GM18909 (cell line): Measurements from ENCODE around the gene CLPTM1.
A peak's percentile ranks its signal among the peaks of the same experiment; 100 is the strongest.
"Not testable (repeated sequence)": the region's sequence is repeated elsewhere in the genome, so short reads cannot be mapped to it uniquely, and the experiment has no call there.

Experiments used
- ATAC-seq: cut with Tn5 transposase; IDR thresholded peaks from one replicate; pipeline ENCODE4 v1.9.1; 2021; ENCODE audit warnings: mild to moderate bottlenecking; ENCODE audit not compliant: unreplicated experiment, poor library complexity

Gene CLPTM1

DNA sequence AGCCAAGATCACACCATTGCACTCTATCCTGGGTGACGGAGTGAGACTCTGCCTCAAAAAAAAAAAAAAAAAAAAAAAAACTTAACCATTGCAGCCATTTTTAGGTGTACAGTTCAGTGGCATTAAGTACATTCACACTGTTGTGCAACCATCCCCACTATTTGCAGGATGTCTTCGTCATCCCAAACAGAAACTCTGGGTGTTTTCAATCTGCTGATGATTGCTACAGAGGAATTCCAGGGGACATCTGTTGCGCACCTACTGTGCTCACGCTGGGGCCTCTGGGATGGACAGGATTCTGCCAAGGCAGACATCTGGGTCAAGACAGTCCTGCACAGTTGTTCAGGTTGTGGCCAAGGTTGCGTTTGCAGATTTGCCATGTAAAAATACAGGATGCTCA lies 15.5 kb upstream of the CLPTM1 start:
- no peak for ATAC-seq

DNA sequence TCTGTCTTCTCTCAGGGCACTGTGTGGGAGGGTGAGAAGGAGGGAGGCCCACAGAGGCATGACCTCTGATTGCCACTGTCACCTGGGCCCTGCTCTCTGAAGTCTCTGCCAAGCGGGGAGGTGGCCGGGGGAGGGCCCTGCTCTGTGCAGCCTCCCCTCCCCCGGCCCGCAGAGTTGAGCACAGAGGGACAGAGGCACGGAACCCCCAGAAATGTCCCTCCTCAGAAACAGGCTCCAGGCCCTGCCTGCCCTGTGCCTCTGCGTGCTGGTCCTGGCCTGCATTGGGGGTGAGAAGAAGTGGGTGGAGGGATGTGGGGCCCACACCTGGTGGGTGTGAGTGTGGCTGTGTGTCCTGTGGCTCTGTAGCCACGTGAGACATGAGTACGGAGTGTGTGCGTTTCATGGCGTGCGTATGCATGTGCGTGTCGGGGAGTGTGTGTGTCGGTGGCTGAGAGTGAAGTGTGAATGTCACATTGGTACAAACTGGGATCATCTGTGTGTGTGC lies 13.1 kb upstream of the CLPTM1 start, which contains the start of gene APOC4:
TSS of gene APOC4 (plus strand) at position 171 of the 505 bp plus-strand sequence. CDS start at position 212, 41 bp downstream.
- no peak for ATAC-seq

DNA sequence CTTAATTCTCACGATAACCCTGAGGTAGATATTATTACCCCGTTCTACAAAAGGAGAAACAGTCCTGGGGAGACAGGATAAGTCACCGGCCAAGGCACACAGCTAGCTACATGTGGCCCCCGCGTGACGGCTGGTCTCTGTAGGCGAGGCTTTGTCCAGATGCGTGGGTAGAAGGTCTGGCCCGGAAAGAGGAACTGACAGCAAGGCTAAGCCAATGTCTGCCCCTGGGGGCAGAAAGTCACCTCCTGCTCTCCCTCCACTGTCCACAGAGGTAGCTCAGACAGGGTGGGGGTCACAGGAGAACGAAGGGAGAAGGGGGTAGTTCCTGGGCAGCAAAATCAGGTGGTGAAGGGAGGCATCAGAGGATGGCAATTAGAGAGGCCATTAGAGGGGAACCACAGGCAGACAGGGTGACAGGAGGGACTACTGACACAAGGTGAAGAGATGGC lies 11.4 kb upstream of the CLPTM1 start:
- ATAC-seq, result peak; percentile 57

DNA sequence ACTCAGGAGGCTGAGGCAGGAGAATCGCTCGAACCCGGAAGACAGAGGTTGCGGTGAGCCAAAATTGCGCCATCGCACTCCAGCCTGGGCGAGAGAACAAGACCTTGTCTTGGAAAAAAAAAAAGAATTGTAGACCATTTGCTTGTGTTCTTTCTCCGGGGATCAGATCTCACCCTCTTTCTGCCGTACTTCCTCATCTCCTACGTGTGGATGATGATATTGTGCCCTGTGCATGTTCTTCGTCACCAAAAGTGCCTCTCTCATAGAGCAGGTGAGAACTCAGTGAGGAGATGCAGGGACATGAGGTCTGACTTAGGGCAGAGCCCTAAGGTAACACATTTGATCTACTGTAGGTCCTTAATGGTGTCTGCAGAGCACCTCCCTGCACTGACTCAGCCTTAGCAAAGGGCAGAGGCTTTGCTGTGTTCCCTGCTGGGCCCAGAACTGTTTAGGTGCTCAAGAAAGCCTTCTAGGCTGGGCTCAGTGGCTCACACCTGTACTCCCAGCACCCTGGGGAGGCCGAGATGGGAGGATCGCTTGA lies 8.1 kb upstream of the CLPTM1 start:
- ATAC-seq, result no peak

DNA sequence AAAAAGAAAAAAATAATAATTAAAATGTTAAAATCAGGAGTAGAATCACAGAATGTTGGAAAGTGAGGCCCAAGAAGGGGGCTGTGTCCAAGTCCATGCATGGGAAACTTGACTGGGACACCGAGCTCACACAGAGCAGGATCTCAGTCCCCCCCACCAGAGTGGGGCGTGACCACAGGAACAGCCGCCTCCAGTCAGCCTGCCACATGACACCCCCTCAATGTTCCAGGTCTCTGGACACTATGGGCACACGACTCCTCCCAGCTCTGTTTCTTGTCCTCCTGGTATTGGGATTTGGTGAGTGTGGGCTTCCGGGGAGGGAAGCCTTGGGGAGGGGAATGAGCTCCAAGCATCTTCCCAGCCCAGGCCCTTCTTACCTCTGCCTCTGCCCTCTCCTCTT lies 6.9 kb upstream of the CLPTM1 start:
- no peak for ATAC-seq

DNA sequence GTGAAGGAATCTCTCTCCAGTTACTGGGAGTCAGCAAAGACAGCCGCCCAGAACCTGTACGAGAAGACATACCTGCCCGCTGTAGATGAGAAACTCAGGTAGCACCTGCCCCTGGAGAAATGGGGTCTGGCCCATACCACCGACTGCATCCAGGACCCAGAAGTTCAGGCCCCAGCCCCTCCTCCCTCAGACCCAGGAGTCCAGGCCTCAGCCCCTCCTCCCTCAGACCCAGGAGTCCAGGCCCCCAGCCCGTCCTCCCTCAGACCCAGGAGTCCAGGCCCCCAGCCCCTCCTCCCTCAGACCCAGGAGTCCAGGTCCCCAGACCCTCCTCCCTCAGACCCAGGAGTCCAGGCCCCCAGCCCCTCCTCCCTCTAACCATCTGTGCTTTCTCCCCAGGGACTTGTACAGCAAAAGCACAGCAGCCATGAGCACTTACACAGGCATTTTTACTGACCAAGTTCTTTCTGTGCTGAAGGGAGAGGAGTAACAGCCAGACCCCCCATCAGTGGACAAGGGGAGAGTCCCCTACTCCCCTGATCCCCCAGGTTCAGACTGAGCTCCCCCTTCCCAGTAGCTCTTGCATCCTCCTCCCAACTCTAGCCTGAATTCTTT lies 6.3 kb upstream of the CLPTM1 start:
- no peak for ATAC-seq

DNA sequence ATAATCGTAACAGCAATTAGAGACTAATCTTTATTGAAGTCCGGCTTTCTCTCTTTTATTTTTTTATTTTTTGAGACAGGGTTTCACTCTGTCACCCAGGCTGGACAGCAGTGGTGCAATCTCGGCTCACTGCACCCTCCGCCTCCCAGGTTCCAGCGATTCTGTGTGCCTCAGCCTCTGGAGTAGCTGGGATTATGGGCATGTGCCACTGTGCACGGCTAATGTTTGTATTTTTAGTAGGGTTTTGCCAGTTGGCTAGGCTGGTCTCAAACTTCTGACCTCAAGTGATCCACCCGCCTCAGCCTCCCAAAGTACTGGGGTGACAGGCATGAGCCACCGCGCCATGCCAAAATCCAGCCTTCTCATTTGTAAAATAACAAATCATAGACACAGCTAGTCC lies 5.6 kb upstream of the CLPTM1 start:
- no peak for ATAC-seq

DNA sequence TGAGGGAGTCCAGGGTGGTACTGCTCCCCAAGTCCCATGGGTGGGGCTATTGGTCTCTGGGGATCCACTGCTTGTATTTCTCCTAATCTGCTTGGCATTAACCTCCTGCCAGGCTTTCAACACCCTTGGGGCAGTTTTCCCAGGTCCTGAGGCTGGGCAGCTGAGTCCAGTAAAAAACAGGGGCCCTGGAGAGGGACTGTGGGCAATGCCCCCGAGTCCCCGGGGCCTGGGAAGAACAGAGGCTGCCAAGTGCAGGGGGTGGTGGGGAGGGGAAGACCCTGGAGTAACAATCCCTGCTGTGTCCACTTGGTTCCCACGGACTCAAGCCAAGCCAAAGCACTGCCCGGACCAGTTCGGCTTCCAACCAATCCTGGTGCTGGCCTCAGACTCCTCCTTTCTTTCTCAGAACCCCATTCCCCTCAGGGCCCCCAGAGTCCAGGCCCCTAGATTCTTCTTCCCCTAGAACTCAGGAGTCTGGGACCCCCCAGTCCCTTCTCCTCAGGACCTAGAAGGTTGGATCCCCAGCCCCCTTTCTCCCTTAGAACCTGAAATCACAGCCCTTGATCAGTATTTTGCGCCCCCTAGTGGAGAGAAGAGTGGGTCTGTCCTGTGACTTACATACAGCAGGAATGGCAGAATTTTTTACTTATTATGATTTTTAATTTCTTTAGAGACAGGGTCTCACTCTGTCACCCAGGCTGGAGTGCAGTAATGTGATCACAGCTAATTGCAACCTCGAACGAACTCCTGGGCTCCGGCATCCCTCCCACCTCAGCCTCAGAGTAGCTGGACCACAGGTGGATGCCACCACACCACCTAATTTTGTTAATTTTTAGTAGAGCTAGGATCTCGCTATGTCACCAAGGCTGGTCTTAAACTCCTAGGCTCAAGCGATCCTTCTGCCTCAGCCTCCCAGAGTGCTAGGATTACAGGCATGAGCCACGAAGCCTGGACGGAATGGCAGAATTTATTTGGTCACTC lies 3.7 kb upstream of the CLPTM1 start:
- ATAC-seq, result no peak

DNA sequence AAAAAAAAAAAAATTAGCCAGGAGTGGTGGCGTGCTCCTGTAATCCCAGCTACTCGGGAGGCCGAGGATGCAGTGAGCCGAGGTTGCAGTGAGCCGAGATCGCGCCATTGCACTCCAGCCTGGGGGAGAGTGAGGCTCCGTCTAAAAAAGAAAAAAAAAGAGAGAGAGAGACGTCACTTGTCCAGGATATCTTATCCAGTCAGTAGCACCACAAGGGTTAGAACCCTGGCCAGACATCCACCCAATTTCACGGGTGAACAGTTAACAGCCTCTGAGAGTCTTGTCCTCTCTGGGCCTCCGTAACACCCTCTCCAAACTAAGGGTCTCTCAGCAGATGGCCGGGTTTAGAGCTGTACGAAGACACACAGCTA lies 917 bp upstream of the CLPTM1 start:
- peak; percentile 2 for ATAC-seq

DNA sequence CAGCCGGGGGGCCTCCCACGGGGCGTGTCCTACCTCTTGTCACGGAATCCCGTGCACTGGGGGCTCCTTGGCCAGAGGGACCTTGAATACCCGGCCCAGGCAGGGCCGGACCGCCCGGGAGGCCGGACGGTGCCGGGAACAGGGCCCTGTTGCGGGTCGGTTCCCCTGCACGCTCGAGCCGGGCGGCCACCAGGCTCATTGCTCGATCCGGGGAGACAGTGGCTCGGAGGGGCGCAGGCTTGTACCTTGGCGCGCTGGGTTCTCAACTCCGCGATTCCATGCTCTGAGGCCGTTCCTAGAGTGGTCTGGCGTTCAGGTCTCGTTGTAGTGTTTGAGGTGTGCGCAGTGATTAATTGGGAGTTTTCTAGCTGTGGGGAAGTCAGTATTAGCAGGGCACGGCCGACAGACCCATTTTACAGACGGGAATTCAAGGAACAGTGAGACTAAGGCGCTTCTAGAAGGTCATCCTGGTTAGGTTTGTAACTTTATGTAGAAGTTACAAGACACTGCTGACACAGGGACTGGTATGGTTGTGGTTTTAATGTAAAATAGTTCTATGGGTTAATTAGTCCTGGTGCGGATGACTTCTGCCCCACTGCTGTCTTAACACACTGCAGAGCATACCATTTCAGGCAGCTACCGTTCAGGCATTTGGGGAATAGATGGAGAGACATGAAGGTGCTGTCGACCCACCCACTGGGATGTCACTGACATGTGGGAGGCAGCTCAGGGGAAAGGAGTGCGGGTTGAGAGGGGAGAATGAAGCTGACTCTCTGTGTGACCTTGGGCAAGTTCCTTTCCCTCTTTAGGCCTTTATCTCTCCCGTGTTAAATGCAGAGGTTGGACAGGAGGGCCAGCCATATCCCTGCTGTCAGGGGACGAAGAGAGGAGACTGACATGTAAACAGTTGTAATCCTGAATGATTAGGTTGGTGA lies 592 bp downstream of the CLPTM1 start:
- peak; percentile 26 for ATAC-seq

DNA sequence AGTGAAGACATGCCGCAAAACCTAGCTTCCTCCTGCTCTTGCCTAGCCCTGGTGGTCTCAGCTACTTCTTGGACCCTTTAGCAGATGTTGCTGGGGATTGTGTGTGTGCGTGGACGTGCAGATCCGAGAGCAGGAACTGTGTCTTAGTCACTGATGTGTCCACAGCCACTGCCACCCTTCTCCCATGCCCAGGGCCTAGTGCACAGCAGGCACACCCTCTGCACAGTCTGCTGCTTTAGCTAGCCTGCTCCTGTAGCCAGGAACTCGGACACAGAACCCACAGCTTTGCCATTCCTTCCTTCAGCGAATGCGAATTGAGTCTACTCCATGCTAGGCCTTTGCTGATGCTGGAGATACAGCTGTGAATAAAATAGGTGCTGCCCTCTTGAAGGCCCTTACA lies 2.3 kb downstream of the CLPTM1 start:
- ATAC-seq, result no peak

DNA sequence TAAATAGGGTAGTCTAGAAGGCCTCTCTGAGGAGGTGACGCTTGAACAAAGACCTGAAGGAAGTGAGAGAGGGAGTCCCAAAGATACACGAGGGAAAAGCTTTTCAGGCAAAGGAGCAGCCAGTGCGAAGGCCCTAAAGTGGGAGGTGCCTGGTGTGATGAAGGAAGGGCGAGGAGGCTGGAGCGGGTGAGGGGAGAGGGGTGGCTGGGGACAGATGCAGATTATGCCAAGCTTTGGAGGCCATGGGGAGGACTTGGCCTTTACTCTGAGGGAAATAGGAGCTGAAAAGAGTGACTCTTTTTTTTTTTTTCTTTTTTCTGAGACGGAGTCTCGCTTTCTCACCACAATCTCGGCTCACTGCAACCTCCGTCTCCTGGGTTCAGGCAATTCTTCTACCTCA lies 2.9 kb downstream of the CLPTM1 start:
- ATAC-seq, result no peak

DNA sequence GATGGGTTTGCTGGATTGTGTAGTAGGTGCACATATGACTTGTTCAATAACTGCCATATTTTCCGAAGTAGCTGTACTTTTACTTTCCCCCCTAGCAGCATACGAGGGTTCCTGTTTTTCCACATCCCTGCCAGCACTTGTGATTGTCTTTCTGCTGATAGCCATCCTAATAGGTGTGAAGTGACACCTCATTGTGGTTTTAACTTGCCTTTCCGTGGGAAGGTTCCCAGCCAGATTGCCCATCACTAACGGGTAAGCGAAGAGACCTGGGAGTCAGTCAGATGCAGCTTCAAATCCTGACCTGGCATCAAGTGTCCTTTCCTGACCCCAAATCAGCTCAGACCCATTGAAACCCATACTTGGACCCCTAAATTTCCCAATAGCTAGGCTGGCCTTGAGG lies 4.5 kb downstream of the CLPTM1 start:
- ATAC-seq, result no peak

DNA sequence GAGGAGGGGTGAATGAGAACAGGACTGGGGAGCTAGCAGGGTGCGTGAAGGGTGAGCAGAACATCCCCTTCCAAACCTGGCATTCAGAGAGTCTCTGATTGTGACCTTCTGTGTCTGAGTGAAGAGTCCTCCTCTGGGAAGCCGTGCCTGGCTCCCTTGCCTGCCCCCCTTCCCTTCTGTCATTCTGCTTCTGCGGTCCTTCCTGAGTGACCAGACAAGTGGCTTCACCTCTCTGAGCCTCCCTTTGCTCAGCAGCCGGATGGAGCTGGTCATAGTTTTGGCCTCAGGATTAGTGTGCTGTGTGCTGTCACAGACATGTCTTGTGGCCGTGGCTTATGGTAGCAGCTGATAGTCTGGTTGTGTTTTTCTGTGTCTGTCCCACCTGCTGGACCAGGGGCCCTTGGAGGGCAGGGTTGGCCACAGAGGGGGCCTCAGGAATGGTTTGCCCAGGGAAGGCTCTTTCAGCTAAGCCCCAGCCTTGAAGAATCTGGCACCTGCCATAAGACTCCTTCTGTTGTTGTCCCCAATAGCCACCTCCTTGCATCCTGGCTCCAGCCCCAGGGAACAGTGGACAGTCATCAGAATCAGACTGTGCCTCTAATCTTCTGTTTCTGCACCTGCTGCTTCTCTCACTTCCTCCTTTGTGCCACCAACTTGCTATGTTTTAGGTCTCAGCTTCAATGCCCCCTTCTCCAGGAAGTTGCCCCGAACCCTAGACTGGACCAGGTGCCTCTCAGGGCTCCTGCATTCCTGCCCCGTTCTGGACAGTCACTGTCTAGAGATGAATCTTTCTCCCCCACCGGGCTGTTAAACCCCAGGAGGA lies 5.9 kb downstream of the CLPTM1 start:
- no peak for ATAC-seq

DNA sequence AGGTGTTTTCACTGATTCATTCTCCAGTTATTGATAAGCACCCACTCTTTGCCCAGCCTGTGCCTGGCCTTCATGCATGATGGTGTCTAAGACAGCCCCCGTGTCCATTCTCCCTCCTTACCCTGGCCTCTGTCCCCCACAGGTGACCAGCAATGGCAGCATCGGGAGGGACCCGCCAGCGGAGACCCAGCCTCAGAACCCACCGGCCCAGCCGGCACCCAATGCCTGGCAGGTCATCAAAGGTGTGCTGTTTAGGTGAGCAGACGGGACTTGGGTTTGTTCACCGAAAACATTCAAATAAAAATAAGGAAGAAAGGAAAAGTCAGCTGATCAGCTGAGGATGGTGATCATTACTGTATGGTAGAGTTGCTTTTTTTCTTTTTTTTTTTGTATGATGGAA lies 6.6 kb downstream of the CLPTM1 start:
- ATAC-seq, result no peak

DNA sequence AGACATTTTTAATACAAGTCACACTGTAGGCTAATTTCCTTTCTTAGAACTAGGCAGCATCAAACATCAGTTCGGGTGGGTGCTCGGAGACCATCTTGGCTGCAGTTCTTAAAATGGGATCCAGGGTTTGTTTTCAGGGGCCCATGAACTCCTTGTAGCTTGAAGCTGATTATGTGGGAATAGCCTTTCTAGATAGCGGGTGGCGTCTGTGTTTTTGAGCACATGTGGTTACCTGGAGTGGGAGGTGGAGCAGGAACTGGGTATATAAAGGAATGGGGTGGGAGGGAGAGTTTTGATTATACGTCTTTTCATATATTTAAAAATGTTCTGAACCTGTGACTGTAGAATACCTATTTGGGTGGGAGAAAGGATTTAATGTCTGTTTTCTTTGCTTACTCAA lies 12.9 kb downstream of the CLPTM1 start:
- ATAC-seq, result no peak

DNA sequence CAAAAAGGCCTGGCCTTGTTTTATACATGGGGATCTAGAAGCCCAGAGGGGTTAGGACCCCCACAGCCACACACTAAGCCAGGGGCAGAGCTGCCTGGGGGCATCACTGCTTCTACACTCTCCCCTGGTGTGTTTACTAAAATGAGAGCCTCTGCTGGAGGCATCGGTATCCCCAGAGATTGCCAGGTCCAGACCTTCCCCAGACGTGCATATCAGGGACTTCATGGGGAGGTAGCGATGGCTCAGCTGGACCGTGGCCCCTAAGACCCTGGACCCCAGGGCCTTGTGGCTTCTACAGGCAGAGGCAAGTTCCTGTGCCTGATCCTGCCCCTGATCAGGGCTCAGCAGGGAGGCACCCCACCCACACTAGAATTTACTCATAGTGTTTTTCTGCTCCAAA lies 13.5 kb downstream of the CLPTM1 start:
- ATAC-seq, result no peak

DNA sequence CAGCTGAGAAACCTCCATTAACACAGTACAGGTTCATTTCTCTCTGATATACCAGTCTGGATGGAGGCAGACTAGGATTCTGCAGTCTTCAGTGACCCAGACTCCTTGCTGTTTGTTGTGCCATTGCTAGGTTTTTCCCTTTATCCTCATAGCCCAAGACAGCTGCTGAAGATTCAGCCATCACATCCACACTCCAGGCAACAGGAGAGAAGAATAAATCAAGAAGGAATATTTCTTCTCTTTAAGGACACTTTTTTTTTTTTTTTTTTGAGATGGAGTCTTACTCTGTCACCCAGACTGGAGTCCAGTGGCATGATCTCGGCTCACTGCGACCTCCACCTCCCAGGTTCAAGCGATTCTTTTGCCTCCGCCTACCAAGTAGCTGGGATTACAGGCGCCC lies 14.3 kb downstream of the CLPTM1 start:
- ATAC-seq, result no peak

DNA sequence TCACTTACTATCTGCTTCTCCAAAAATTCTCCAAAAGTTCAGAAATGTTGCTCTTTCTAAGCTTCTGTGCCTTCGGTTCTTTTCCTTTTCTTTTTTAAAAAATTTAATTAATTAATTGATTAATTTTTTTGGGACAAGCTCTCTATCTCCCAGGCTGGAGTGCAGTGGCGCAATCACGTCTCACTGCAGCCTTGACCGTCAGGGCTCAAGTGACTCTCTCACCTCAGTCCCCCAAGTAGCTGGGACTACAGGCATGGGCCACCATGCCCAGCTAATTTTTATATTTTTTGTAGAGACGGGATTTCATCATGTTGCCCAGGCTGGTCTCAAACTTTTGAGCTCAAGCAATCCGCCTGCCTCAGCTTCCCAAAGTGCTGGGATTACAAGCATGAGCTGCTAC lies 16.3 kb downstream of the CLPTM1 start:
- not testable (repeated sequence) for ATAC-seq
